DND-41 (cell line): ENCODE data around the gene FAM20C.

Source experiments
- ATAC-seq: fragments of 200-7000 bp; cut with Tn5 transposase; 3 replicates; pipeline ENCODE4 v1.9.1; 2021; ENCODE audit warnings: low read depth; ENCODE audit not compliant: insufficient read depth
- DNase-seq: peaks from one replicate; pipeline ENCODE4 v3.0.0-alpha.2; 2020
- H2AFZ ChIP-seq: 2 replicates; pipeline ENCODE4 v1.6.0; 2012; ENCODE audit warnings: low read depth, low read length
- H3K27ac ChIP-seq: 2 replicates; pipeline ENCODE4 v1.5.1; 2012; ENCODE audit warnings: low read length, inconsistent platforms
- H3K27me3 ChIP-seq: fragments of 200-600 bp; sonication (generic); 2 replicates; pipeline ENCODE4 v1.6.0; 2012; ENCODE audit warnings: low read length, mild to moderate bottlenecking, inconsistent platforms; ENCODE audit not compliant: insufficient read depth, poor library complexity
- H3K36me3 ChIP-seq: 2 replicates; pipeline ENCODE4 v1.5.1; 2012; ENCODE audit warnings: low read length, inconsistent platforms; ENCODE audit not compliant: insufficient read depth
- H3K4me1 ChIP-seq: 2 replicates; pipeline ENCODE4 v1.5.1; 2012; ENCODE audit warnings: mild to moderate bottlenecking, low read length; ENCODE audit not compliant: insufficient read depth
- H3K4me2 ChIP-seq: 2 replicates; pipeline ENCODE4 v1.6.0; 2012; ENCODE audit warnings: mild to moderate bottlenecking, moderate library complexity, low read length, inconsistent platforms; ENCODE audit not compliant: insufficient read depth
- H3K4me3 ChIP-seq, 2 experiments: fragments of 200-600 bp in 1 of 2; shearing (Covaris generic) in 1 of 2; 2 replicates each; pipeline ENCODE4 v1.5.1; 2012 to 2016; ENCODE audit warnings: inconsistent platforms in 2 of 2, low read length in 2 of 2, mild to moderate bottlenecking in 2 of 2, low read depth in 1 of 2, moderate library complexity in 1 of 2
- H3K79me2 ChIP-seq: 2 replicates; pipeline ENCODE4 v1.6.0; 2012; ENCODE audit warnings: low read length, inconsistent platforms; ENCODE audit not compliant: insufficient read depth
- H3K9ac ChIP-seq: 2 replicates; pipeline ENCODE4 v1.6.0; 2012; ENCODE audit warnings: low read depth, mild to moderate bottlenecking, inconsistent platforms, low read length, moderate library complexity
- H3K9me3 ChIP-seq: 2 replicates; pipeline ENCODE4 v1.5.1; 2012; ENCODE audit warnings: low read length, moderate library complexity, mild to moderate bottlenecking, inconsistent platforms; ENCODE audit not compliant: insufficient read depth, severe bottlenecking
- H4K20me1 ChIP-seq: 2 replicates; pipeline ENCODE4 v1.6.0; 2012; ENCODE audit warnings: low read length; ENCODE audit not compliant: insufficient read depth
- EZH2 ChIP-seq: IDR thresholded peaks from 3 replicates; pipeline ENCODE4 v1.6.1; 2012; ENCODE audit warnings: borderline replicate concordance, low read depth, mild to moderate bottlenecking, moderate library complexity, low read length, inconsistent platforms; ENCODE audit not compliant: severe bottlenecking
- TF ChIP-seq, protein P1 (sequence below): IDR thresholded peaks from 2 replicates; pipeline ENCODE4 v1.5.1; 2012; ENCODE audit warnings: borderline replicate concordance, low read length, moderate library complexity, mild to moderate bottlenecking; ENCODE audit not compliant: poor library complexity, severe bottlenecking; ENCODE audit errors: extremely low read depth

FAM20C gene

DNA sequence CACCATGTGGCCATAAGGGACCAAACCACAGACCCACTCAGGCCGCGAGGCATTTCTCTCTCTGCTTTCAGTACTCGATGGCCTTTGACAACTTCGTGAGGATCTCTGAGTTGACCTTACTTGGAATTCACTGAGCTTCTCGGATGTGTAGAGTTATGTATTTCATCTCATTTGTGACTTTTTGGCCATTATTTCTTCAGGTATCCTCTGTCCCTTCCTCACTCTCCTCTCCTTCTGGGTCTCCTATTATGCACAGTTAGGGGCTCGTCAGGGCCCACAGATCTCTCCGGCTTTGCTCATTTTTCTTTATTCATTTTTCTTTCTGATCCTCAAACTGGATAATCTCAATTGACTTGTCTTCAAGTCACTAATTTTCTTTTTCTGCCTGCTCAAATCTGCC is 81.0 kb downstream of the FAM20C start:
- no peak overlapping the region for H3K9ac ChIP-seq
- no peak overlapping the region for H3K4me2 ChIP-seq
- peaks cover 10% of the 10 kb centered on the region for H3K9me3 ChIP-seq
- no peaks in the 10 kb centered on the region for H3K36me3 ChIP-seq
- H3K4me1 ChIP-seq = no peaks in the 10 kb centered on the region
- H4K20me1 ChIP-seq = no peaks in the 10 kb centered on the region; the same call in 1 of the 2 replicates
- H3K27ac ChIP-seq = no peak overlapping the region
- DNase-seq = no peak
- H3K79me2 ChIP-seq = no peaks in the 10 kb centered on the region
- ATAC-seq = no peak
- H3K27me3 ChIP-seq = no peaks in the 10 kb centered on the region
- H2AFZ ChIP-seq = no peak overlapping the region
- TF ChIP-seq, protein P1, sequence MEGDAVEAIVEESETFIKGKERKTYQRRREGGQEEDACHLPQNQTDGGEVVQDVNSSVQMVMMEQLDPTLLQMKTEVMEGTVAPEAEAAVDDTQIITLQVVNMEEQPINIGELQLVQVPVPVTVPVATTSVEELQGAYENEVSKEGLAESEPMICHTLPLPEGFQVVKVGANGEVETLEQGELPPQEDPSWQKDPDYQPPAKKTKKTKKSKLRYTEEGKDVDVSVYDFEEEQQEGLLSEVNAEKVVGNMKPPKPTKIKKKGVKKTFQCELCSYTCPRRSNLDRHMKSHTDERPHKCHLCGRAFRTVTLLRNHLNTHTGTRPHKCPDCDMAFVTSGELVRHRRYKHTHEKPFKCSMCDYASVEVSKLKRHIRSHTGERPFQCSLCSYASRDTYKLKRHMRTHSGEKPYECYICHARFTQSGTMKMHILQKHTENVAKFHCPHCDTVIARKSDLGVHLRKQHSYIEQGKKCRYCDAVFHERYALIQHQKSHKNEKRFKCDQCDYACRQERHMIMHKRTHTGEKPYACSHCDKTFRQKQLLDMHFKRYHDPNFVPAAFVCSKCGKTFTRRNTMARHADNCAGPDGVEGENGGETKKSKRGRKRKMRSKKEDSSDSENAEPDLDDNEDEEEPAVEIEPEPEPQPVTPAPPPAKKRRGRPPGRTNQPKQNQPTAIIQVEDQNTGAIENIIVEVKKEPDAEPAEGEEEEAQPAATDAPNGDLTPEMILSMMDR = no peak
- no peak for TF ChIP-seq EZH2
- H3K4me3 ChIP-seq = no peak overlapping the region

DNA sequence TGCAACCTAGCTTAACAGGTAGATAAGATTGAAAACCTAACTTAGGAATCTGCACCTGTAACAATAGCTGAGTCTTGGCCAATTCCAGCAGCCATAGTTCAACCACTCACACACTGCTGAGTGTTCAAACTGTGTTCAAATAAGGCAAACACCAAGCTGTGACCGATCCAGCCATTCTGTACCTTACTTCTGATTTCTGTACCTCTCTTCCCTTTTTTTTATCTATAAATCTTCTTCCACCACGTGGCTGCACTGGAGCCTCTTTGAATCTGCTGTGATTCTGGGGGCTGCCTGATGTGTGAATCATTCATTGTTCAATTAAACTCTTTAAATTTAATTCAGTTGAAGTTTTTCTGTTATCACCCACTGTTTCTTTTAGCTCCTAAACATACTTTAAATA is 81.9 kb downstream of the FAM20C start:
- ATAC-seq (no peak), DNase-seq (no peak)
- H3K27me3 ChIP-seq = no peaks in the 10 kb centered on the region
- peaks cover 10% of the 10 kb centered on the region for H3K9me3 ChIP-seq
- H3K4me1 ChIP-seq = no peaks in the 10 kb centered on the region
- no peak for TF ChIP-seq EZH2
- TF ChIP-seq, protein P1 = no peak
- H3K4me2 ChIP-seq = no peak overlapping the region
- no peaks in the 10 kb centered on the region; the same call in 1 of the 2 replicates for H4K20me1 ChIP-seq
- no peak overlapping the region for H2AFZ ChIP-seq
- H3K79me2 ChIP-seq = no peaks in the 10 kb centered on the region
- H3K36me3 ChIP-seq = no peaks in the 10 kb centered on the region
- H3K4me3 ChIP-seq = no peak overlapping the region
- H3K27ac ChIP-seq = no peak overlapping the region
- H3K9ac ChIP-seq = no peak overlapping the region

DNA sequence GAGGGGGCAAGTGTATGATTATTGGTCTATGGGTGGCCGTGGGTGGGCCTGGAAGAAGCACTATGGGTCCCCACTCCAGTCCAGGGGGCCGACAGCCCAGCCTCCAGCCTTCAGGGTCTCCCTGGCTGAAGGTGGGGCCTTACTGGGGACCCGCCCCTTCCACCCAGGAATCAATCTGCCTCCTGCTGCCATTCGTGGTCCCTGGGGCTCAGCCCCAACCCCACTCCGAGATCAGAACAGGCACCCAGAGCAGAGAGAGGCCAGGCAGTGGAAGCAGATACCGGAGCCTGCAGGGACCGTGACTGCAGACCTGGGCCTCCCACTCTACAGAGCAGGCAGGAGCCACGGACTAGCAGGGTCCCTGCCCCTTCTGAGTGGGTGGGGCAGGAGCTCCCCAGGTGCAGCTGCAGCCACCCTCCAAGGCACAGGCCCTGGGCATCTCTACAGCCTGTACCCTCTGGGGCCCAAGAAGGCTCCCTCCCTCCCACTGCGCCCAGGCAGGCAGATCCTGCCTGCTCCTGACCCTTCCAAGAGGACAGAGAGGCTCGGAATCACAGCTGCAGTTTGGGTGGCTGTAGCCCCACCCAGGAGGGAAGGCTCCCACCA is 84.0 kb downstream of the FAM20C start:
- peaks cover 10% of the 10 kb centered on the region for H3K9me3 ChIP-seq

More for the DNA sequence above, 84.0 kb downstream of the FAM20C start:
- Histone ChIP-seq H3K79me2 (no peaks in the 10 kb centered on the region), H3K27me3 (no peaks in the 10 kb centered on the region), H2AFZ (no peak overlapping the region), H3K36me3 (no peaks in the 10 kb centered on the region), H3K4me1 (no peaks in the 10 kb centered on the region), H3K27ac (no peak overlapping the region), H4K20me1 (no peaks in the 10 kb centered on the region), H3K4me2 (no peak overlapping the region), H3K9ac (no peak overlapping the region), H3K4me3 (no peak overlapping the region)
- TF ChIP-seq EZH2 = no peak
- TF ChIP-seq, protein P1 = no peak
- DNase-seq (no peak), ATAC-seq (no peak)
